CD1c-positive myeloid dendritic cell (primary cell): Measurements from ENCODE around the gene TSPAN33.

Experiments used
- DNase-seq: peaks from one replicate; pipeline ENCODE4 v3.0.0-alpha.2; 2016; ENCODE audit errors: extremely low spot score

The TSPAN33 gene

GRCh38 chr7:129136887-129137642 is 7.4 kb upstream of the TSPAN33 start:
- peak; percentile 75 for DNase-seq

GRCh38 chr7:129143724-129144094 is 798 bp upstream of the TSPAN33 start:
- no peak for DNase-seq

- no peak for DNase-seq
Observed at GRCh38 chr7:129144834-129145668, 544 bp downstream of the TSPAN33 start.

GRCh38 chr7:129146237-129146979 is 1.9 kb downstream of the TSPAN33 start:
- DNase-seq, result no peak

GRCh38 chr7:129147731-129148130 is 3.2 kb downstream of the TSPAN33 start:
- DNase-seq, result peak; percentile 71

GRCh38 chr7:129149511-129149910 is 5.0 kb downstream of the TSPAN33 start:
- peak; percentile 49 for DNase-seq

GRCh38 chr7:129150199-129150996 is 5.9 kb downstream of the TSPAN33 start:
- peak; percentile 42 for DNase-seq

- no peak for DNase-seq
Observed at GRCh38 chr7:129157651-129158050, 13.1 kb downstream of the TSPAN33 start.

- no peak for DNase-seq
Observed at GRCh38 chr7:129159539-129159938, 15.0 kb downstream of the TSPAN33 start.

- DNase-seq, result no peak
Observed at GRCh38 chr7:129160161-129160905, 15.8 kb downstream of the TSPAN33 start.

GRCh38 chr7:129161524-129162225 is 17.2 kb downstream of the TSPAN33 start:
- no peak for DNase-seq

GRCh38 chr7:129162732-129163131 is 18.2 kb downstream of the TSPAN33 start:
- no peak for DNase-seq

GRCh38 chr7:129163875-129164544 is 19.5 kb downstream of the TSPAN33 start:
- peak; percentile 65 for DNase-seq

- no peak for DNase-seq
Observed at GRCh38 chr7:129166745-129167144, 22.2 kb downstream of the TSPAN33 start.

GRCh38 chr7:129167817-129168216 is 23.3 kb downstream of the TSPAN33 start:
- no peak for DNase-seq

GRCh38 chr7:129168231-129169021 is 23.9 kb downstream of the TSPAN33 start:
- no peak for DNase-seq

- DNase-seq, result no peak
Observed at GRCh38 chr7:129169171-129169671, 24.7 kb downstream of the TSPAN33 start.

- DNase-seq, result peak; percentile 69
Observed at GRCh38 chr7:129169686-129170440, 25.4 kb downstream of the TSPAN33 start.
